Nephron (organoid): Measurements from ENCODE around the gene TMPO.

Experiments used
- H3K27ac Mint-ChIP-seq, 3 experiments: 2 replicates each; pipeline ENCODE4 v1.8.0; 2020; ENCODE audit warnings: mixed read lengths in 3 of 3, mild to moderate bottlenecking in 2 of 3, moderate library complexity in 1 of 3
- H3K27me3 Mint-ChIP-seq: 2 replicates; pipeline ENCODE4 v1.8.0; 2021; ENCODE audit warnings: low read depth, mild to moderate bottlenecking, moderate library complexity, mixed read lengths
- H3K36me3 Mint-ChIP-seq: 2 replicates; pipeline ENCODE4 v1.8.0; 2020; ENCODE audit warnings: low read depth, mixed read lengths
- H3K4me1 Mint-ChIP-seq: 2 replicates; pipeline ENCODE4 v1.8.0; 2020; ENCODE audit warnings: mixed read lengths
- H3K4me3 Mint-ChIP-seq, 3 experiments: 2 replicates each; pipeline ENCODE4 v1.8.0; 2020; ENCODE audit warnings: mild to moderate bottlenecking in 3 of 3, mixed read lengths in 3 of 3, moderate library complexity in 2 of 3
- H3K9me3 Mint-ChIP-seq: 2 replicates; pipeline ENCODE4 v1.8.0; 2020; ENCODE audit warnings: mixed read lengths
- CTCF ChIP-seq, 3 experiments: fragments of 200-600 bp; sonication (generic); IDR thresholded peaks; one replicate each; pipeline ENCODE4 v1.5.0; 2021; ENCODE audit warnings: antibody characterized with exemption in 3 of 3; ENCODE audit not compliant: unreplicated experiment in 3 of 3

The TMPO gene

DNA sequence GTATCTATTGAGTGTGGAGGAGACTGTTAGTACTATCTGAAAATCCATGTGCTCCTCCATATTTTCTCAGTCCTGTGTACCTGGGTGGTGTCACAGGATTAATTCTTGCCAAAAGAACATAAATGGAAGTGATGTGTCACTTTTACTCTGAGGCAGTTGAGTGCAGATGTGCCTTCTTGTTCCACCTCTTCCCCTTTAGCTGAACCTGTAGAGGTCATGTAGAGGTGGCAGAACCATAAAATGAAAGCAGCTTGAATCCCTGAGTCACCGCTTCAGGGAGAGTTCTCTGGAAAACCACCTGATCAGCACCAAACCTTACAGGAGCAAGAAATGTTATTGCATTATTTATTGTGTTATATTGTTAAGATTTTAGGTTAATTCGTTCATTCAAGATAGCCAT lies 63.4 kb downstream of the TMPO start:
- Mint-ChIP-seq H3K36me3 (no peaks in the 10 kb centered on the region), H3K27ac (no peak overlapping the region), H3K9me3 (no peaks in the 10 kb centered on the region), H3K4me1 (no peaks in the 10 kb centered on the region), H3K4me3 (no peak overlapping the region), H3K27me3 (no peaks in the 10 kb centered on the region)
- TF ChIP-seq CTCF (IDR thresholded peaks at IDR 0.05; ENCODE audit: unreplicated experiment in 3 of 3), result no peak

DNA sequence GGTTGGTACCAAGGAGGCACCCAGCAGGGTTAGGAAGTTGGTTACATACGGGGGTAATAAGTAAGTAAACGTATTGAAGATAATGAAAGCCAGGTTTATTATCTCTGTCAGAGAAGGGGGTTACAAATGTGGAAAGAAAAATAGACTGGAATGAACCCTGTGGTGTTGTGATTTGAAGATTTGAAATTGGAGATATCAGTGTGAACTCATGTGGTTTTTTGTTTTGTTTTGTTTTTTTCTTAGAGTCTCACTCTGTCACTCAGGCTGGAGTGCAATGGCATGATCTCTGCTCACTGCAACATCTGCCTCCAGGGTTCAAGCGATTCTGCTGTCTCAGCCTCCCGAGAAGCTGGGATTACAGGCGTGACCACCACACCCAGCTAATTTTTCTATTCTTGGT lies 64.0 kb downstream of the TMPO start:
- H3K36me3 Mint-ChIP-seq, result no peaks in the 10 kb centered on the region
- H3K4me1 Mint-ChIP-seq, result no peaks in the 10 kb centered on the region
- no peak overlapping the region for H3K4me3 Mint-ChIP-seq
- no peak for TF ChIP-seq CTCF (IDR thresholded peaks at IDR 0.05; ENCODE audit: unreplicated experiment in 3 of 3)
- H3K9me3 Mint-ChIP-seq, result no peaks in the 10 kb centered on the region
- H3K27ac Mint-ChIP-seq, result no peak overlapping the region
- peaks cover 2% of the 10 kb centered on the region for H3K27me3 Mint-ChIP-seq

- Mint-ChIP-seq H3K27me3 (peaks cover 3% of the 10 kb centered on the region), H3K4me3 (no peak overlapping the region), H3K4me1 (no peaks in the 10 kb centered on the region), H3K36me3 (no peaks in the 10 kb centered on the region), H3K9me3 (no peaks in the 10 kb centered on the region), H3K27ac (no peak overlapping the region)
- no peak for TF ChIP-seq CTCF (IDR thresholded peaks at IDR 0.05; ENCODE audit: unreplicated experiment in 3 of 3)
These were observed 64.4 kb downstream of the TMPO start for GRCh38 chr12:98579835-98580234.

GRCh38 chr12:98580695-98581094 lies 65.3 kb downstream of the TMPO start:
- Mint-ChIP-seq H3K27me3 (peaks cover 3% of the 10 kb centered on the region), H3K4me1 (no peaks in the 10 kb centered on the region), H3K4me3 (no peak overlapping the region), H3K9me3 (no peaks in the 10 kb centered on the region), H3K27ac (no peak overlapping the region), H3K36me3 (no peaks in the 10 kb centered on the region)
- TF ChIP-seq CTCF (IDR thresholded peaks at IDR 0.05; ENCODE audit: unreplicated experiment in 3 of 3), result no peak

DNA sequence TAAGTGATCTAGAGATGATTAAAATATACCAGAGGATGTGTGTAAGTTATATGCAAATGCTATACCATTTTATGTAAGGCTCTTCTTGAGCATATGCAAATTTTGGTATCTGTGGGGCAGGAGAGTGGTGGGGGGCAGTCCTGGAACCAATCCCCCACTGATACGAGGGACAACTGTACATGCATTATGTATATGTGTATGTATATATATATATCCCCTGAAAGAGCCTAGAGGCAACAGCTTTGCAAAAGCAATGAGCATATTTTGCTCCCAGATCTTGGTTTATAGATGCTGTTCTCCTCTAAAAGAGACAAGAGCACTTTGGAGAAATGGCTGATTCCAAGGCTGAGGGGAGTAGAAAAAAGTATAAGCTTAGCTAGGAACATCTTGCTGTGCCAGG lies 65.7 kb downstream of the TMPO start:
- no peaks in the 10 kb centered on the region for H3K36me3 Mint-ChIP-seq
- no peaks in the 10 kb centered on the region for H3K4me1 Mint-ChIP-seq
- H3K27ac Mint-ChIP-seq, result no peak overlapping the region
- TF ChIP-seq CTCF (IDR thresholded peaks at IDR 0.05; ENCODE audit: unreplicated experiment in 3 of 3), result no peak
- no peaks in the 10 kb centered on the region for H3K9me3 Mint-ChIP-seq
- H3K27me3 Mint-ChIP-seq, result peaks cover 3% of the 10 kb centered on the region
- no peak overlapping the region for H3K4me3 Mint-ChIP-seq

GRCh38 chr12:98582093-98582492 lies 66.7 kb downstream of the TMPO start:
- TF ChIP-seq CTCF (IDR thresholded peaks at IDR 0.05; ENCODE audit: unreplicated experiment in 3 of 3), result no peak
- H3K27ac Mint-ChIP-seq, result no peak overlapping the region
- no peaks in the 10 kb centered on the region for H3K36me3 Mint-ChIP-seq
- H3K4me3 Mint-ChIP-seq, result no peak overlapping the region
- no peaks in the 10 kb centered on the region for H3K4me1 Mint-ChIP-seq
- H3K27me3 Mint-ChIP-seq, result peaks cover 3% of the 10 kb centered on the region
- no peaks in the 10 kb centered on the region for H3K9me3 Mint-ChIP-seq
